ENCODE measurements around the gene DNAH12. TPM values are rescaled to one million over a fixed set of nuclear protein-coding genes. Genes with fewer than 3 reads are reported as not detected.

The DNAH12 gene
- total and polyA plus RNA-seq, 2 donors from 2014 or later, result 0.38 TPM; not detected in 1

GRCh38 chr3:57555306-57555705 lies 11.2 kb upstream of the DNAH12 start:
- peak overlapping the region; percentile 94 to 98 for H3K27ac ChIP-seq (ENCODE audit: low read depth in 2 of 2, low read length in 2 of 2)
- H3K36me3 ChIP-seq (ENCODE audit: control insufficient read depth in 2 of 3, insufficient read depth in 3 of 3, low read length in 3 of 3), result peaks cover 0 to 7% (median 0%) of the 10 kb centered on the region in 3 donors
- H3K4me3 ChIP-seq (ENCODE audit: low read length in 3 of 3), result peak overlapping the region; percentile 95 to 99 (median 97)
- H3K9ac ChIP-seq (ENCODE audit: low read length in 3 of 3), result peak overlapping the region; percentile 84 to 98 (median 96)
- DNase-seq (peak in 1 of 5 donors; percentile 44), FAIRE-seq (no peak)
- TF ChIP-seq, protein P1, sequence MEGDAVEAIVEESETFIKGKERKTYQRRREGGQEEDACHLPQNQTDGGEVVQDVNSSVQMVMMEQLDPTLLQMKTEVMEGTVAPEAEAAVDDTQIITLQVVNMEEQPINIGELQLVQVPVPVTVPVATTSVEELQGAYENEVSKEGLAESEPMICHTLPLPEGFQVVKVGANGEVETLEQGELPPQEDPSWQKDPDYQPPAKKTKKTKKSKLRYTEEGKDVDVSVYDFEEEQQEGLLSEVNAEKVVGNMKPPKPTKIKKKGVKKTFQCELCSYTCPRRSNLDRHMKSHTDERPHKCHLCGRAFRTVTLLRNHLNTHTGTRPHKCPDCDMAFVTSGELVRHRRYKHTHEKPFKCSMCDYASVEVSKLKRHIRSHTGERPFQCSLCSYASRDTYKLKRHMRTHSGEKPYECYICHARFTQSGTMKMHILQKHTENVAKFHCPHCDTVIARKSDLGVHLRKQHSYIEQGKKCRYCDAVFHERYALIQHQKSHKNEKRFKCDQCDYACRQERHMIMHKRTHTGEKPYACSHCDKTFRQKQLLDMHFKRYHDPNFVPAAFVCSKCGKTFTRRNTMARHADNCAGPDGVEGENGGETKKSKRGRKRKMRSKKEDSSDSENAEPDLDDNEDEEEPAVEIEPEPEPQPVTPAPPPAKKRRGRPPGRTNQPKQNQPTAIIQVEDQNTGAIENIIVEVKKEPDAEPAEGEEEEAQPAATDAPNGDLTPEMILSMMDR (IDR thresholded peaks at IDR 0.05; ENCODE audit: borderline replicate concordance, extremely low read depth, insufficient read depth), result no peak
- intact Hi-C loops (cut with DNase I), result no loop called here
- no peaks in the 10 kb centered on the region for H3K9me3 ChIP-seq (ENCODE audit: control insufficient read depth in 2 of 3, insufficient read depth in 1 of 3, low read length in 3 of 3)
- peaks cover 0 to 13% (median 9%) of the 10 kb centered on the region in 3 donors for H3K4me1 ChIP-seq (ENCODE audit: control insufficient read depth in 2 of 3, insufficient read depth in 2 of 3, low read depth in 1 of 3, low read length in 3 of 3)
- no peaks in the 10 kb centered on the region for H3K27me3 ChIP-seq (ENCODE audit: control insufficient read depth, insufficient read depth, low read length)

DNA sequence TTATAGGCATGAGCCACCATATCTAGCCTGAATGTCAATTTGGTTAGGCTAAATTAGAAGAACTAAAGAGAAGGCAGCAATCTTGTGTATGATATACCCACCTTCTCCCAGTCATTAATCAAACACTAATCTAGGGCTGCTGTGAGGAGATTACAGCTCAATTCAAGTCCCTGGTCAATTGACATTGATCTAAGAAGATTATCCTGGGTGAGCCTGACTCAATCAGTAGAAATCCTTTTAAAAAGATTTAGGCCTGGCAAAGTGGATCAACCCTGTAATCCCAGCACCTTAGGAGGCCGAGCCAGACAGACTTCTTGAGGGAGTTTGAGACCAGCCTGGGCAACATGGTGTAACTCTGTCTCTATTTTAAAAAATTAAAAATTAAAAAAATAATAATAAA lies 2.5 kb upstream of the DNAH12 start:
- Histone ChIP-seq H3K4me3 (ENCODE audit: low read length in 3 of 3) (no peak overlapping the region), H3K27me3 (ENCODE audit: control insufficient read depth, insufficient read depth, low read length) (no peaks in the 10 kb centered on the region), H3K36me3 (ENCODE audit: control insufficient read depth in 2 of 3, insufficient read depth in 3 of 3, low read length in 3 of 3) (no peaks in the 10 kb centered on the region), H3K4me1 (ENCODE audit: control insufficient read depth in 2 of 3, insufficient read depth in 2 of 3, low read depth in 1 of 3, low read length in 3 of 3) (peaks cover 0 to 4% (median 3%) of the 10 kb centered on the region in 3 donors), H3K27ac (ENCODE audit: low read depth in 2 of 2, low read length in 2 of 2) (no peak overlapping the region), H3K9me3 (ENCODE audit: control insufficient read depth in 2 of 3, insufficient read depth in 1 of 3, low read length in 3 of 3) (no peaks in the 10 kb centered on the region), H3K9ac (ENCODE audit: low read length in 3 of 3) (no peak overlapping the region)
- TF ChIP-seq, protein P1 (IDR thresholded peaks at IDR 0.05; ENCODE audit: borderline replicate concordance, extremely low read depth, insufficient read depth), result no peak
- DNase-seq, result no peak
- no peak for FAIRE-seq
- intact Hi-C loops (cut with DNase I), result no loop called here

GRCh38 chr3:57545636-57546268 lies 1.6 kb upstream of the DNAH12 start:
- no peak for FAIRE-seq

More at GRCh38 chr3:57545636-57546268, 1.6 kb upstream of the DNAH12 start:
- no peak overlapping the region for H3K9ac ChIP-seq (ENCODE audit: low read length in 3 of 3)
- TF ChIP-seq, protein P1 (IDR thresholded peaks at IDR 0.05; ENCODE audit: borderline replicate concordance, extremely low read depth, insufficient read depth), result no peak
- no peaks in the 10 kb centered on the region for H3K27me3 ChIP-seq (ENCODE audit: control insufficient read depth, insufficient read depth, low read length)
- H3K4me1 ChIP-seq (ENCODE audit: control insufficient read depth in 2 of 3, insufficient read depth in 2 of 3, low read depth in 1 of 3, low read length in 3 of 3), result peaks cover 0 to 4% (median 3%) of the 10 kb centered on the region in 3 donors
- H3K9me3 ChIP-seq (ENCODE audit: control insufficient read depth in 2 of 3, insufficient read depth in 1 of 3, low read length in 3 of 3), result no peaks in the 10 kb centered on the region
- no peak for DNase-seq
- H3K36me3 ChIP-seq (ENCODE audit: control insufficient read depth in 2 of 3, insufficient read depth in 3 of 3, low read length in 3 of 3), result no peaks in the 10 kb centered on the region
- no peak overlapping the region for H3K4me3 ChIP-seq (ENCODE audit: low read length in 3 of 3)
- intact Hi-C loops (cut with DNase I), result no loop called here
- H3K27ac ChIP-seq (ENCODE audit: low read depth in 2 of 2, low read length in 2 of 2), result no peak overlapping the region

Measured in kidney (tissue), 14 donors.